ENCODE measurements around the gene IQSEC1. TPM values are rescaled to one million over a fixed set of nuclear protein-coding genes. Genes with fewer than 3 reads are reported as not detected.

Gene IQSEC1
- total RNA-seq, 1 donor from 2014 or later: 211 TPM

- peaks cover 14% of the 10 kb centered on the region for H3K27me3 Mint-ChIP-seq (ENCODE audit: unreplicated experiment)
- no peak for DNase-seq
- H3K4me3 Mint-ChIP-seq (ENCODE audit: unreplicated experiment): no peak overlapping the region
- peaks cover 46% of the 10 kb centered on the region for H3K4me1 Mint-ChIP-seq (ENCODE audit: low read depth, unreplicated experiment)
- TF ChIP-seq CTCF (IDR thresholded peaks at IDR 0.05; ENCODE audit: partially characterized antibody, unreplicated experiment): no peak
- H3K9me3 Mint-ChIP-seq (ENCODE audit: unreplicated experiment): peaks cover 25% of the 10 kb centered on the region
- H3K27ac Mint-ChIP-seq (ENCODE audit: unreplicated experiment): peak overlapping the region; percentile 17
- H3K36me3 Mint-ChIP-seq (ENCODE audit: unreplicated experiment): no peaks in the 10 kb centered on the region
These were observed 100.2 kb downstream of the IQSEC1 start for GRCh38 chr3:12972781-12973702.

- DNase-seq: no peak
- Mint-ChIP-seq H3K36me3 (ENCODE audit: unreplicated experiment) (no peaks in the 10 kb centered on the region), H3K4me1 (ENCODE audit: low read depth, unreplicated experiment) (peaks cover 46% of the 10 kb centered on the region), H3K9me3 (ENCODE audit: unreplicated experiment) (peaks cover 29% of the 10 kb centered on the region), H3K27ac (ENCODE audit: unreplicated experiment) (no peak overlapping the region), H3K4me3 (ENCODE audit: unreplicated experiment) (no peak overlapping the region), H3K27me3 (ENCODE audit: unreplicated experiment) (peaks cover 17% of the 10 kb centered on the region)
- no peak for TF ChIP-seq CTCF (IDR thresholded peaks at IDR 0.05; ENCODE audit: partially characterized antibody, unreplicated experiment)
These were observed 101.2 kb downstream of the IQSEC1 start for GRCh38 chr3:12972043-12972442.

- DNase-seq: no peak
- peaks cover 24% of the 10 kb centered on the region for H3K27me3 Mint-ChIP-seq (ENCODE audit: unreplicated experiment)
- no peak for TF ChIP-seq CTCF (IDR thresholded peaks at IDR 0.05; ENCODE audit: partially characterized antibody, unreplicated experiment)
- H3K4me1 Mint-ChIP-seq (ENCODE audit: low read depth, unreplicated experiment): peaks cover 51% of the 10 kb centered on the region
- no peaks in the 10 kb centered on the region for H3K36me3 Mint-ChIP-seq (ENCODE audit: unreplicated experiment)
- H3K4me3 Mint-ChIP-seq (ENCODE audit: unreplicated experiment): peak overlapping the region; percentile 31
- H3K27ac Mint-ChIP-seq (ENCODE audit: unreplicated experiment): peak overlapping the region; percentile 78
- peaks cover 38% of the 10 kb centered on the region for H3K9me3 Mint-ChIP-seq (ENCODE audit: unreplicated experiment)
These were observed 102.5 kb downstream of the IQSEC1 start for GRCh38 chr3:12970684-12971083.

GRCh38 chr3:12969486-12969885 lies 103.7 kb downstream of the IQSEC1 start:
- Mint-ChIP-seq H3K4me3 (ENCODE audit: unreplicated experiment) (peak overlapping the region; percentile 27), H3K4me1 (ENCODE audit: low read depth, unreplicated experiment) (peaks cover 60% of the 10 kb centered on the region), H3K9me3 (ENCODE audit: unreplicated experiment) (peaks cover 40% of the 10 kb centered on the region), H3K27ac (ENCODE audit: unreplicated experiment) (peak overlapping the region; percentile 56), H3K27me3 (ENCODE audit: unreplicated experiment) (peaks cover 27% of the 10 kb centered on the region), H3K36me3 (ENCODE audit: unreplicated experiment) (no peaks in the 10 kb centered on the region)
- TF ChIP-seq CTCF (IDR thresholded peaks at IDR 0.05; ENCODE audit: partially characterized antibody, unreplicated experiment): no peak
- no peak for DNase-seq

GRCh38 chr3:12968541-12968940 lies 104.7 kb downstream of the IQSEC1 start:
- DNase-seq: no peak
- H3K27me3 Mint-ChIP-seq (ENCODE audit: unreplicated experiment): peaks cover 33% of the 10 kb centered on the region
- peaks cover 69% of the 10 kb centered on the region for H3K4me1 Mint-ChIP-seq (ENCODE audit: low read depth, unreplicated experiment)
- peaks cover 42% of the 10 kb centered on the region for H3K9me3 Mint-ChIP-seq (ENCODE audit: unreplicated experiment)
- no peak overlapping the region for H3K27ac Mint-ChIP-seq (ENCODE audit: unreplicated experiment)
- no peak for TF ChIP-seq CTCF (IDR thresholded peaks at IDR 0.05; ENCODE audit: partially characterized antibody, unreplicated experiment)
- peak overlapping the region; percentile 65 for H3K4me3 Mint-ChIP-seq (ENCODE audit: unreplicated experiment)
- no peaks in the 10 kb centered on the region for H3K36me3 Mint-ChIP-seq (ENCODE audit: unreplicated experiment)

All from glutamatergic neuron (in vitro differentiated cells).